Measurements from ENCODE around the gene AKAP4. TPM values are rescaled to one million over a fixed set of nuclear protein-coding genes. Genes with fewer than 3 reads are reported as not detected.
A peak's percentile ranks its signal among the peaks of the same experiment; 100 is the strongest.

The AKAP4 gene
- total and polyA plus RNA-seq, 2 of the 13 experiments (the other 11 are each of a cell fraction or from before 2014, with no cell fraction given) = not detected

GRCh38 chrX:50154429-50154828 lies 46.4 kb downstream of the AKAP4 start:
- in situ Hi-C loops (cut with HindIII; ENCODE audit: extremely low pct_ligation_motif_present, low pct_unique_long_range_greater_than_20kb) = no loop called here
- Histone ChIP-seq H3K79me2 (ENCODE audit: insufficient read depth, low read length) (no peaks in the 10 kb centered on the region), H3K4me2 (ENCODE audit: low read depth, low read length) (peak overlapping the region; percentile 45), H3K4me3 (replicated peaks in 1 of 3; ENCODE audit: insufficient read depth in 1 of 3, low read depth in 2 of 3, low read length in 3 of 3) (peak overlapping the region in 1 of 3 experiments; percentile 7; a peak in 2 of 6 replicates), H3K4me1 (ENCODE audit: insufficient read depth, low read length) (peaks cover 70% of the 10 kb centered on the region), H2AFZ (ENCODE audit: low read length) (no peak overlapping the region), H3K9me3 (ENCODE audit: low read length) (no peaks in the 10 kb centered on the region), H3K36me3 (replicated peaks in 1 of 2; ENCODE audit: control insufficient read depth in 1 of 2, insufficient read depth in 2 of 2, low read length in 2 of 2) (no peaks in the 10 kb centered on the region), H3K9ac (ENCODE audit: insufficient read depth, low read depth, low read length) (peak overlapping the region; percentile 8; the same call in 1 of the 2 replicates), H3K27me3 (ENCODE audit: control insufficient read depth in 1 of 2, insufficient read depth in 2 of 2, low read length in 2 of 2) (no peaks in the 10 kb centered on the region), H4K20me1 (ENCODE audit: insufficient read depth, low read length) (no peaks in the 10 kb centered on the region), H3K27ac (ENCODE audit: extremely low read length, insufficient read depth, low read length) (peak overlapping the region; percentile 80)
- ATAC-seq = peak; percentile 97
- DNase-seq (ENCODE audit: low spot score) = peak; percentile 85
- CTCF ChIA-PET (ENCODE audit: low intra/inter-chr PET ratio, low total read pairs) = no interaction called here
- peak; percentile 80 for FAIRE-seq
- 0% methylated on average over 1 of the region's 1 CpG for WGBS (ENCODE audit: low lambda C conversion rate)
- BruUV-seq (replicated peaks) = no TSS peak
- intact Hi-C loops (cut with micrococcal nuclease; ENCODE audit: unreplicated experiment) = no loop called here
- POLR2A ChIA-PET = interaction anchor here (0.6 kb wide), 1 partner anchor 26 kb away, joined by 3 read pairs; no protein-coding TSS in a partner anchor
- TF ChIP-seq ZSCAN25 (CRISPR knock-in tag; IDR thresholded peaks at IDR 0.05) (no peak), PAXIP1 (CRISPR knock-in tag; conservative IDR thresholded peaks at IDR 0.05) (peak; percentile 85), RAD21 (CRISPR knock-in tag; IDR thresholded peaks at IDR 0.05) (no peak), EP300 (IDR thresholded peaks at IDR 0.05; ENCODE audit: low read depth in 2 of 2, low read length in 2 of 2) (peak in 1 of 2 experiments; percentile 30; a peak in 1 of 4 replicates), EP300 (CRISPR knock-in tag; IDR thresholded peaks at IDR 0.05; ENCODE audit: borderline replicate concordance) (no peak), SMARCE1 (IDR thresholded peaks at IDR 0.05; ENCODE audit: borderline replicate concordance) (no peak), JUNB (CRISPR knock-in tag; IDR thresholded peaks at IDR 0.05; ENCODE audit: borderline replicate concordance) (no peak), NCOA2 (CRISPR knock-in tag; IDR thresholded peaks at IDR 0.05) (0 out of 2 replicates have a peak, but pooled peaks have one; percentile 10), FOSL2 (CRISPR knock-in tag; IDR thresholded peaks at IDR 0.05) (0 out of 2 replicates have a peak, but pooled peaks have one; percentile 15), MEIS2 (CRISPR knock-in tag; IDR thresholded peaks at IDR 0.05) (no peak), ZNF44 (CRISPR knock-in tag; IDR thresholded peaks at IDR 0.05) (no peak), HDAC2 (CRISPR knock-in tag; IDR thresholded peaks at IDR 0.05) (peak; percentile 37; the same call in 1 of the 2 replicates), ZBTB4 (CRISPR knock-in tag; IDR thresholded peaks at IDR 0.05; ENCODE audit: borderline replicate concordance) (no peak), SOX13 (IDR thresholded peaks at IDR 0.05) (no peak), SOX13 (CRISPR knock-in tag; conservative IDR thresholded peaks at IDR 0.05 in 1 of 2, IDR thresholded peaks at IDR 0.05 in 1 of 2) (peak in 1 of 2 experiments; percentile 24; a peak in 1 of 4 replicates), MED1 (CRISPR knock-in tag; IDR thresholded peaks at IDR 0.05) (peak; percentile 34; the same call in 1 of the 2 replicates), SALL1 (CRISPR knock-in tag; IDR thresholded peaks at IDR 0.05) (peak; percentile 56; the same call in 1 of the 2 replicates), RBAK (CRISPR knock-in tag; IDR thresholded peaks at IDR 0.05) (peak; percentile 38; the same call in 1 of the 2 replicates), ZNF570 (CRISPR knock-in tag; IDR thresholded peaks at IDR 0.05; ENCODE audit: borderline replicate concordance) (no peak), ZBTB21 (CRISPR knock-in tag; IDR thresholded peaks at IDR 0.05) (no peak)
